GM12874 (cell line): ENCODE measurements around the gene MTUS2.

Source experiments
- TF ChIP-seq, protein P1 (sequence below): IDR thresholded peaks from 2 replicates; pipeline ENCODE4 v1.5.1; 2011; ENCODE audit warnings: low read depth, mild to moderate bottlenecking, control low read depth, low read length, moderate library complexity; ENCODE audit not compliant: insufficient read depth

The MTUS2 gene

DNA sequence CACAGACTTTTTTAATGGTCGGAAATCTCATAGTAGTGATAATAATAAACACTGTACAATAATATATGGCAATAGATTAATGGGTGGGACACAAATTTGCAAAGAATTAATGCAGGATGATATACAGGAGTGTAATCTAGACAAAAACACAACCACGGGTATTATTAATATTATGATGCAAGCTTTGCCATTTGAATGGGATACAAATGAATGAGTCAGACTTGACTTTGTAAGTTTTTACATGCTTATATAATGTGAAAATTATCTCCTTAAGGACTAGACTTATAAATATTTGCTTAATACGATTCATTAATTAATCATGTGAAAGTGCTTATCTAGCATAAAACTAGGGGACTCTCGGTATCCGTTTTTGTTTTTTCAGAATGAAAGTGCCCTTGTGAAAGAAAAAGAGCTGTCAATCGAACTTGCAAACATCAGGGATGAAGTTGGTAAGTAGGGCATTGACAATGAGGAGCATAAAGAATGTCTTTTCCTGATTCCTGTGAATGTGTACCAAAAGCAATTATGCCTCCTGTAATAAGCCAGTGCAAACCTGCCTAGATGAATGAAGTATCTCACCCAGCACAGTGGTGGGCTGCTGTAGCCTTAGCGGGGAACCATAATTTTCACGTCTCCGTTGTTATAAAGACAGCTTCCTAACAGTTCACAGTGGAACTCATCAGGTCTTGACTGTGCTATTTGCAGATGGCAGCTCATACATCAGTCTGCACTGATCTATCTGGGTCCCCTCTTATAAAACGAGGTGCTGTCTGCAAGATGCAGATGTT lies 619.7 kb downstream of the MTUS2 start:
- TF ChIP-seq, protein P1, sequence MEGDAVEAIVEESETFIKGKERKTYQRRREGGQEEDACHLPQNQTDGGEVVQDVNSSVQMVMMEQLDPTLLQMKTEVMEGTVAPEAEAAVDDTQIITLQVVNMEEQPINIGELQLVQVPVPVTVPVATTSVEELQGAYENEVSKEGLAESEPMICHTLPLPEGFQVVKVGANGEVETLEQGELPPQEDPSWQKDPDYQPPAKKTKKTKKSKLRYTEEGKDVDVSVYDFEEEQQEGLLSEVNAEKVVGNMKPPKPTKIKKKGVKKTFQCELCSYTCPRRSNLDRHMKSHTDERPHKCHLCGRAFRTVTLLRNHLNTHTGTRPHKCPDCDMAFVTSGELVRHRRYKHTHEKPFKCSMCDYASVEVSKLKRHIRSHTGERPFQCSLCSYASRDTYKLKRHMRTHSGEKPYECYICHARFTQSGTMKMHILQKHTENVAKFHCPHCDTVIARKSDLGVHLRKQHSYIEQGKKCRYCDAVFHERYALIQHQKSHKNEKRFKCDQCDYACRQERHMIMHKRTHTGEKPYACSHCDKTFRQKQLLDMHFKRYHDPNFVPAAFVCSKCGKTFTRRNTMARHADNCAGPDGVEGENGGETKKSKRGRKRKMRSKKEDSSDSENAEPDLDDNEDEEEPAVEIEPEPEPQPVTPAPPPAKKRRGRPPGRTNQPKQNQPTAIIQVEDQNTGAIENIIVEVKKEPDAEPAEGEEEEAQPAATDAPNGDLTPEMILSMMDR, result no peak

GRCh38 chr13:29441306-29441705 lies 621.2 kb downstream of the MTUS2 start:
- TF ChIP-seq, protein P1, result no peak

- TF ChIP-seq, protein P1, result no peak
These were observed 625.9 kb downstream of the MTUS2 start for GRCh38 chr13:29446016-29446415.

DNA sequence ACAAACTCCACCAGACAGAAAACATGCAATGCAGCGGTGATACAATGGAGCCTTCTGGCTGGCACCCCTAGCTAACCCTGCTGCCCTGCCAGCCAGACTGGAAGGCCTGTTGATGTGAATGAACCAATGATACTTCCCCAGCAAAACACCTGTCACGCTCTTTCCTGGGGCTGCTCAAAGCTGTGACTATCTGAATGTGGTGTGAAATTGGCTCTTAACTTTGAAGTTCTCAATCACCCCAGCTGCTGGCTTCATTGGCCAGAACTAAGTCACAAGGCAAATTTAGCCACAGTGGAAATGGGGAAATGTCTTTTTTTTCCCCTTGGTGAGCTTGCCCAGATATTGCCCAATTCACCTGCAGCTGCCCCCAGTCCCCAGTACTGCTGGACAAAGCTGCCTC lies 628.0 kb downstream of the MTUS2 start:
- TF ChIP-seq, protein P1, result no peak

GRCh38 chr13:29449726-29450125 lies 629.6 kb downstream of the MTUS2 start:
- TF ChIP-seq, protein P1, result no peak

GRCh38 chr13:29451976-29452375 lies 631.8 kb downstream of the MTUS2 start:
- TF ChIP-seq, protein P1, result no peak

DNA sequence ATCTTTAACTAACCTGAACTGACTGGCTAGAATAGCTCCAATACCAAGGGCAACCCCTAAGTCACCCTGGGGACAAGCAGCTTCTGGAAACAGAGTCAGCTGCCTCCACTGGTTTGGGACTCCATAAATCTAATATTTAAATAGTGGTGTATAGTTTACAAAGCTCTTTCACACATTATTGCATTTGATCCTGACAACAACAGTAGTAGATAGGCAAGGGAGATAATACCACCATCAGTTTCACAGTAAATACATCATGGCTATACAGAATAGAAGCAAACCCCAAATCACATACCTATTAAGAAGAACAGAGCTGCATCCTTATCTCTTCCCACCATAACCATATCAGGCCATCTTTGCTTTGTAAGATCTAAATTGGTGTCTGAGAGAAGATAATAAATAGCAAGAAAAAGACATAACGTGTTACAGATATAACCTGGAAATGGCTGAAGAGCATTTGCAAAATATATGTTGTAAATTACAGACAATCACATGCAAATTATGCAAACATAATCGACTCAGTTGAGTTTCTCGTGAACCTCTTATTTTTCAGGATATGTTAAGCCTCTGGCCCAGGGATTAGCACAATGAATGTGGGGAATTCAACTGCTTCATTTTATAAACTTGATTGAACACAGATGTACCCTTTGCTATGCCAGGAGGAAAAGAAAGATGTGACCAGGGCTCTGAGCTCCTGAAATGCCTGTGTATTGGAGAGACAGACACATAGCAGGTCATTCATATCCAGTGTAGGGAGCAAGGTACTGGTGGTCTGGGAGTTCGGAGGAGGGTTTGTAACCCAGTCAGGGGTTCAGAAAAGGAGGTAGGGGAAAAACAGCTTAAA lies 632.9 kb downstream of the MTUS2 start:
- TF ChIP-seq, protein P1, result no peak
